NCI-H2196 (cell line): ENCODE results near the gene PROKR2.

ENCODE experiments used
- DNase-seq: peaks from one replicate; lab custom pipeline; 2025; ENCODE audit not compliant: unreplicated experiment; lab: John Stamatoyannopoulos, UW

The PROKR2 gene

DNA sequence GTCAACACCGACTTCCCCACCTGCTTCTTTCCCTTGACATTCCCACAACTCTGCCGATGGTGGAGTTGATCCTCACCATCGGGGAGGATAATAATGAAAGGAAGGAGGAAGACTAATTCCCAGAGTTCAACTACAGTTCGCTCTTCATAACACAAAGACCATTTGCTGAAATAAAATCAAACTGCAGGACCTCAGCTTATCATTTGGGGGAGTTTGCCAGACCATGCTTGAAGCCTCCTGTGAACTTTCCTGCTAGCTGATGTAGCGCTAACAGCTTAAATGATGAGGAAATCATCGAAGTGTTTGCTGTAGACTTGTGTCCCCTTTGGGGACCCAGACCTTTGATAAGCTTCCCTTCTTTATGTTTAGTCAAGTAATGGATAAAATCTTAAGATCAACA lies 26.2 kb downstream of the PROKR2 start:
- DNase-seq = no peak

GRCh38 chr20:5282561-5282960 lies 34.2 kb downstream of the PROKR2 start:
- no peak for DNase-seq

DNA sequence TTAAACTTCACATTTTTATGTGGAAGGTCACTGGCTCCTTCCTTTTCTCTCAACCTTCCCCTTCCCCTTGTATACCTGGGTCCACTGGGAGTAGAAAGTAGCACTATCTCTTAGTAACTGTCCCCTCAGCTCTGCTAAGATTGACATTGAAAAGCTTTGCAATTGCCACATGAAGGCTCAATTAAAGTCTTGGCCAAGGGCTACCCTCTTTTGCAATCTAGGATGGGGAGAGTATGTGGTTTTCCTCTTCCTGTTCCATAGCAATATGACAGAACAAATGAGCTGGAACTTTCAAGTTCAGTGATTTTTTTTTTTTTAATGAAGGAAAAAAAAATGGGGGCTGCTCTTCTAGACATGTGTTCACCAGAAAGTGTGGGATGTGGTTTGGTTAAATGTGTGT lies 37.1 kb downstream of the PROKR2 start:
- DNase-seq = no peak

GRCh38 chr20:5272268-5272667 lies 44.5 kb downstream of the PROKR2 start:
- DNase-seq = no peak

GRCh38 chr20:5270603-5271002 lies 46.2 kb downstream of the PROKR2 start:
- no peak for DNase-seq

DNA sequence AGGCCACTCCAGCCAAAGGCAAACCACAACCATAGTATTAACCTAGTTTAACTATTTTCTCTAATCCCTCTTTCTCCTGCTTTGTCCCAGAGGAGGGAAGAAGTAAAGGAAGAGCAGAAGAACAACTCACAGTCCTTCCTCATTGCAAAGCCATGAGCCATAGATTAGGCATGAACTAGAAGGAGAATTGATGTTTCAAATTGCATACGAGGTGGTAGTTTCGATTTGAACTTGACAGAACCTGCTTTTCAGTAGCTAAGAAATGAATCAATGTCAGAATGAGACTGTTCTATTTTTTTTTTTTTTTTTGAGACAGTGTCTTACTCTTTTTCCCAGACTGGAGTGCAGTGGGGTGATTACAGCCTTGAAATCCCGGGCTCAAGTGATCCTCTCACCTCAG lies 48.3 kb downstream of the PROKR2 start:
- no peak for DNase-seq

DNA sequence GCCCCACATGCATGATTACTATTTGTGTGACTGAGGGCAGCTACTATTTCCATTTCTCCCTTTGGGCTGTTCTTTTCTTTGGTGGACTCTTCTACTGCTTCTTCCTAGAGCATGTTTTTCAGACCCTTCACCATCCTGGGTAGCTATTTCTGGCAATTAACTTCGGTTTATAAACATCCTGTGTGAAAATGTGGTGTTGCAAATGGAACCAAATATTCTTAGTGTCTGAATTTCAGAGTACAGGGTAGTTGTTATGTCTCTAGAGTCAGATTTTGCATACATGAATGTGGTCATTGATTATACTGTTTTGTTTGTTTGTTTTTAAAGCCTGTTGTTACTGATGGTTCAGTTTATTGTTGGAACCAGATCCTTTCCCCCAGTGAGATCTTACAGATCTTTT lies 49.7 kb downstream of the PROKR2 start:
- DNase-seq = no peak
